Activated T-cell treated with anti-CD3 and anti-CD28 coated beads for 4 hours (primary cell): ENCODE data around the gene STX1B.
A peak's percentile ranks its signal among the peaks of the same experiment; 100 is the strongest.
"Not testable (repeated sequence)": the region's sequence is repeated elsewhere in the genome, so short reads cannot be mapped to it uniquely, and the experiment has no call there.

Experiments used
- DNase-seq: peaks from one replicate; pipeline ENCODE4 v3.0.0-alpha.2; 2020

STX1B gene

DNA sequence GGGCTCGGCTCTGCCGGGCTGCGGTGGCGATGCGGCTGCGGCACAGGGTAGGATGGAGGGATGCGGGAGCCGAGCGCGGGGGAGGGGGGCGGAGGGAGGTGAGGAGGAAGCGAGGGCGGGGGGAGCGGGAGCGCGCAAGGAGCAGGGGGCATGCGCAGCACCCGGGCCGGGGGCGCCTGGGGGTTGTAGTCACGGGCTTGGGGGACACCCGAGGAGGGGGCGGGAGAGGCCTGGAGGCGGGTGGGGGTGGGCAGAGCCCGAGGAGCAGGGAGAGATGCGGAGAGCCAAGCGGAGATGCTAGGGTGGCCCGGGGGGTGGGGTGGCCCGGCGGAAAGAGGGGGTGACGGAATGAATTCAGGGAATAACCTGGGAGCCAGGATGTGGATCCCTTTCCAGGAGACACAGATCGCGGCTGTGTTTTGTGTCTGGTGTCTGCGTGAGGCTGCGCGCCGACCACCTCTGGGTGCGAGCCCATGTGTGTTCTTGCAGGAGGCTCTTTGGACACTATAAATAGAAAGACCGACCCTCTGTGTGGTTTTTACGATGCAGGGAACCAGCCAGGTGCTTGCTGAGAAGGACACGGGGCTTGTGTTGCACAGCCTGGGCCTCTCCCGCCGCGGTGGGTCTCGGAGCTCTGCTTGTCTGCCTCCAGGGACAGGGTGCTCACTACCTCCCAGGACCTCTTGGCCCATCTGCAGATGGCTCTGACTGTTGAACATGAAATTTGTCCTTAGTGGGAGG is at the start of gene STX1B:
STX1B (minus strand) TSS at position 54 of the 741 bp plus-strand sequence. CDS start 242 bp downstream, outside the sequence.
- peak; percentile 52 for DNase-seq

- DNase-seq: no peak
Observed at GRCh38 chr16:31055613-31056012, 45.2 kb upstream of the STX1B start.

DNA sequence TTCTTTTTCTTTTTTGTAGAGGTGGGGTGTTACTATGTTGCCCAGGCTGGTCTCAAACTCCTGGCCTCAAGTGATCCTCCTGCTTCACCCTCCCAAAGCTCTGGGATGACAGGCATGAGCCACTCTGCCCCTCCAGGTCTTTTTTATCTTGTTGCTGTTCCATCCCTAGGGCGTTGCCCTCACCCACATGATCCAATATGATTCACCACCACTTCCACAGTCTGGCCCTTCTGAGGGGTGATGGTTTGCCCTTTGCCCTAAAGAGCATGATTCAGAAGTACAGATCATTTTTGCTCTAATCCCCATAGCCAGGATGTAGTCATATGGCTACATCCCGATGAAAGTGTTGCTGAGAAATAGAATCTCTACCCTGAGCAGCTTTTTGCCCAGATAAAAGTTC is 41.7 kb upstream of the STX1B start:
- no peak for DNase-seq

- no peak for DNase-seq
Observed at GRCh38 chr16:31050280-31051030, 40.0 kb upstream of the STX1B start.

DNA sequence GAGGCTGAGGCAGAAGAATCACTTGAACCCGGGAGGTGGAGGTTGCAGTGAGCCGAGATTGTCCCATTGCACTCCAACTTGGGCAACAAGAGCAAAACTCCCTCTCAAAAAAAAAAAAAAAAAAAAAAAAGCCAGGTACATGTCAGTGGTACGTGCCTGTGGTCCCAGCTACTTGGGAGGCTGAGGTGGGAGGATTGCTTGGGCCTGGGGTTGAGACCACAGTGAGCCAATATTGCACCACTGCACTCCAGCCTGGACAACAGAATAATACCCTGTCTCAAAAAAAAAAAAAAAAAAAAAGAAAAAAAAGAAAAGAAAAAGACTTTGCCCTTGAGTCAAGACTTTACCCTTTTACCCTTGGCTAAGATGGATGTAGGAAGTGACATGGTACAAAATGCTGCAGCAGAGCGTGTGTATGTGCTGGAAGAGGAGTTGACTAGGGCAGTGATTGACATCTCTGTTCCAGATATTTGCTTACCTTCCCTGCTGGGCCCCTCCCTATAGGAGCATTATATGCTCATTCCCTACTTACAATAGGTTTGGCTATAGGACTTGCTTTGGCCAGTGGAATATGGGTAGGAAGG is 33.6 kb upstream of the STX1B start:
- DNase-seq: no peak

DNA sequence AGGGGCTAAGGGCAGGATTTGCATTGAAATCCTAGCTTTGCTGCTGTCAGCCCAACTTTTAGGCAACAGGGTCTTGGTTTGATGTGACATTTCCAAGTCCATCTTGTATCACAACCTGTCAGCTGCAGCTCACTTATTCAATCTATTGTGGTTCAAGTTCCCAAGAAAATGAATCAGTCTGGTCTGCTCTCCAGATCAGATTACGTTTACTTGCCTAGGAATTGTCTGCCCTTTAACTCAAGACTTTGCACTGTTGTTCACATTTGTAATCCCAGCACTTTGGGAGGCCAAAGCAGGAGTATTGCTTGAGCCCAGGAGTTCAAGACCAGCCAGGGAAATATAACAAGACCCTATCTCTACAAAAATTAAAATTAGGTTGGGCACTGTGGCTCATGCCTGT is 32.9 kb upstream of the STX1B start:
- DNase-seq: no peak

GRCh38 chr16:31042866-31043265 is 32.4 kb upstream of the STX1B start:
- DNase-seq: no peak

DNA sequence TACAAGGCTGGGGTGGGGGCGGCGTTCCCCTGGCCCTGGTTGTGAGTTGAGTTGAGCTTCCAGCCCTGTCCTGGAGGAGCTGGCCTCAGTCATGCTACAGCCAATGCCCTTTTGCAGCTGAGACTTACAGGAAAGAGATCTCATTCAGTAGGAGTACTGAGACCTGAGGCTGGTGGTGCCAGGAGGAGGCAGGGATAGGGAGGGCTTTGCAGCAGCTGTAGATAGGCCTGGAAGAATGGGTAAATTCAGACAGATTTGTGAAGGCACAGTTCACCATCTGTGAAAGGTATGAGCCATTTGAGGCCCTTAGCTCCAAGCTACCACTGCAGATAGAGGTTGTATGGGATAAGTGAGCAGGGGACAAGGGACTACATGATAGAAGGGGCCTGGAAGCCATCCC is 28.6 kb upstream of the STX1B start:
- DNase-seq: no peak

DNA sequence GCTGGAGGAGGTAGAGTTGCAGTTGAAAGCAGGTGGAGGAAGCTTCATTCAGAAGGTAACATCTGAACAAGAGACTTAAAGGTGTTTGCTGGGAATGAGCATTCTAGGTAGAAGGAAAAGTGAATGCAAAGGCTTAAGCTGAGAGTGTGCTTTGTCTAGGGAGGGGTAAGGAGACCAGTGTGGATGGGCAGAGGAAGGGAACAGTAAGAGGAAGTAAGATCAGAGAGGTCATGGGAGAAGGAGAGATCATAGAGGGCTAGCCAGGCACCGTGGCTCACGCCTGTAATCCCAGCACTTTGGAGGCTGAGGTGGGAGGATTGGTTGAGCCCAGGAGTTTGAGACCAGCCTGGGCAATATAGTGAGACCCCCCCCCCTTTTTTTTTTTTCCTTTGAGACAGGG is 26.3 kb upstream of the STX1B start:
- DNase-seq: no peak

GRCh38 chr16:31033709-31034492 is 23.5 kb upstream of the STX1B start:
- DNase-seq: peak; percentile 79

- peak; percentile 96 for DNase-seq
Observed at GRCh38 chr16:31032736-31033708, 22.6 kb upstream of the STX1B start, which contains the start of gene STX4. Gene STX4, plus strand, starts transcription at chr16:31033558. Its CDS starts 248 bp downstream, at chr16:31033806.

DNA sequence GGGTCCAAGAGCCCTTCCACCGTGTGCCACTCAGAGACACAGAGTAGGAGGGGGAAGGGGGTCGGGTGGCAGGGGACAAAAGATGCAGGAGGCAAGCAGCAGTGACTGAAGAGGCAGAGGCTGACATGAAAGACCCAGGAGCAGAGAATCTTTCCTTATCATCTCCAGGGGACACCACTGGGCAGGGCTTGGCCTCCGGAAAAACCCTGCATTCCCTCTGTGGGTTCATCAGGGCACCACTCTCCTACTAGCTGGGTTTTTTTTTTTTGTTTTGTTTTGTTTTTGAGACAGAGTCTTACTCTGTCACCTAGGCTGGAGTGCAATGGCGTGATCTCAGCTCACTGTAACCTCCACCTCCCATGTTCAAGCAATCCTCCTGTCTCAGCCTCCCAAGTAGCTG is 20.8 kb upstream of the STX1B start:
- DNase-seq: no peak

DNA sequence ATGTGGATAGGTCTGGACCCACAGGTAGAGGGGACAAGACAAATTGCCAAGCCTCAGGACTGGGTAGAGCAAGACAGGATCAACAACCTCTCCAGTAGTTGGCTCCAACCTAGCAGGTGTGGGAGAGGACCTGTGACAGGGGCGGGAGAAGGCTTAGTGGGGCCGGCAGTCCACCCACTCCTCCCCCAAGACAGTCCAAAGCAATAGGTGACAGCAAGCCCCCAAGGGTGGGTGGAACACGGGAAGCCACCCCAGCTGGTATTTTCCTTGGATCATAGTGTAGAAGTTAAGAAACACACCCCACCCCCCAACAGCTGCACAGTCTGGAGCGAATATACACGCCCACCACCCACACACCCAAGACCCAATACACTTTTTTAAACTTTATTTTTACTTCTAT is 18.8 kb upstream of the STX1B start:
- no peak for DNase-seq

GRCh38 chr16:31025339-31025738 is 14.9 kb upstream of the STX1B start:
- no peak for DNase-seq

DNA sequence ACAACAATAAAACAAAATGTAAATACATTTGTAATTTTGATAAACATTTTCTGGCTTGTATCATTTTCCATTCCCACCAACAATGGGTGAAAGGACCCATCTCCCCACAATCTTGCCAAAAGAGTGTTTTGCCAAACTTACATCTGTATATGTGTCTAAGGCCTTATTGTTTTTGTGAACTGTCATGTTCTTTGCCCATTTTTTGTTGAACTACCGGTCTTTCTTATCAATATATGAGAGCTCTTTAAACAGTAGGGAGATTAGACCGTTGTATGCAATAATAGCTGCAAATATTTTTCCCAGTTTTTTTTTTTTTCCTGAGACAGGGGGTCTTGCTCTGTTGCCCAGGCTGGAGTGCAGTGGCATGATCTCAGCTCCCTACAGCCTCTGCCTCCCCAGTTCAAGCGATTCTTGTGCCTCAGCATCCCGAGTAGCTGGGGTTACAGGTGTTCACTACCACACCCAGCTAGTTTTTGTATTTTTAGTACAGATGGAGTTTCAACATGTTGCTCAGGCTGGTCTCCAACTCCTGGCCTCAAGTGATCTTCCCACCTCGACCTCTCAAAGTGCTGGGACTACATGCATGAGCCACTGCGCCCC is 13.3 kb upstream of the STX1B start:
- DNase-seq: no peak

DNA sequence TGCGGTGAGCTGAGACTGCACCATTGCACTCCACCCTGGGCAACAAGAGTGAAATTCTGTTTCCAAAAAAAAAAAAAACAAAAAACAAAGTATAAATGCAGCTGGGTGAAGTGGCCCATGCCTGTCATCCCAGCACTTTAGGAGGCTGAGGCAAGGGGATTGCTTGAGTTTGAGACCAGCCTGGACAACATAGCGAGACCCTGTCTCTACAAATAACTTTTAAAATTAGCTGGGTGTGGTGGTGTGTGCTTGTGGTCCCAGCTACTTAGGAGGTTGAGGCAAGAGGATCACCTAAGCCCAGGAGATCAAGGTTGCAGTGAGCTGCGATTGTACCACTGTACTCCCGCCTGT is 12.8 kb upstream of the STX1B start:
- no peak for DNase-seq

DNA sequence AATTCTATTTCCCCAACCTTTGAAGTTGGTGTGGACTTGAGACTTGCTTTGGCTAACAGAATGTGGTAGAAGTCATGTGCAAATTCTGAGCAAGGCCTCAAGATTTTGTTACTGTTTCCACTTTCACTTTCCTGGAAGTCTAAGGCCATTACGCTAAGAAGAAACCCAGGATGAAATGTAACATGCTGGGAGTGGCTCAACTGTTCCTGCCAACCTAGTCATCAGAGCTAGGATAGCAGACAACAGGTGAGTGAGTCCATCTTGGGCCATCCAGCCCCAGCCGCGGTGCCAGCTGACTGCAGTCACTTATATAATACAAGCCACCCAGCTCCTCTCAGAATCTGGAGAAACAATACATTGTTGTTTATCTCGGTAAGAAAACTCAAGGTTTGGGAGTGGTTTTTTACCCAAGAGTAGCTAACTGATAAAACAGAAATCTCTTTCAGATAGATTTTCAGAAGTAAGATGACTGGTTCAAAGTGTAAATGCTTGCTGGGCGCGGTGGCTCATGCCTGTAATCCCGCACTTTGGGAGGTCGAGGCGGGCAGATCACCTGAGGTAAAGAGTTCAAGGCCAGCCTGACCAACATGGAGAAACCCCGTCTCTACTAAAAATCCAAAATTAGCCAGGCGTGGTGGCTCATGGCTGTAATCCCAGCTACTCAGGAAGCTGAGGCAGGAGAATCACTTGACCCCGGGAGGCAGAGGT is 12.3 kb upstream of the STX1B start:
- DNase-seq: no peak

GRCh38 chr16:31020536-31020935 is 10.1 kb upstream of the STX1B start:
- no peak for DNase-seq

- not testable (repeated sequence) for DNase-seq
Observed at GRCh38 chr16:31017756-31018155, 7.3 kb upstream of the STX1B start.

- DNase-seq: no peak
Observed at GRCh38 chr16:31016018-31016417, 5.6 kb upstream of the STX1B start.

DNA sequence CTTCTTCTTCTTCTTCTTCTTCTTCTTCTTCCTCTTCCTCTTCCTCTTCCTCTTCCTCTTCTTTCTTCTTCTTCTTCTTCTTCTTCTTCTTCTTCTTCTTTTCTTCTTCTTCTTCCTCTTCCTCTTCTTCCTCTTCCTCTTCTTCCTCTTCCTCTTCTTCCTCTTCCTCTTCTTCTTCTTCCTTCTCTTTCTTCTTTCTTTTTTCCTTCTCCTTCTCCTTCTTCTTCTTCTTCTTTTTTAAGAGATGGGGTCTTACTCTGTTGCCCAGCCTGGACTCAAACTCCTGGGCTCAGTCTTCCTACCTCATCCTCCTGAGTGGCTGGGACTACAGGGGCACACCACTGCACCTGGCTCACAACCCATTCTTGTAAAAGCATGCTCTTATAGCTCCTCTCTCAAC is 2.9 kb upstream of the STX1B start:
- not testable (repeated sequence) for DNase-seq
